ENCODE results near the gene PKIG. TPM values are rescaled to one million over a fixed set of nuclear protein-coding genes. Genes with fewer than 3 reads are reported as not detected.

Gene PKIG
- total RNA-seq, 2 donors from 2014 or later = 125 to 186 TPM

DNA sequence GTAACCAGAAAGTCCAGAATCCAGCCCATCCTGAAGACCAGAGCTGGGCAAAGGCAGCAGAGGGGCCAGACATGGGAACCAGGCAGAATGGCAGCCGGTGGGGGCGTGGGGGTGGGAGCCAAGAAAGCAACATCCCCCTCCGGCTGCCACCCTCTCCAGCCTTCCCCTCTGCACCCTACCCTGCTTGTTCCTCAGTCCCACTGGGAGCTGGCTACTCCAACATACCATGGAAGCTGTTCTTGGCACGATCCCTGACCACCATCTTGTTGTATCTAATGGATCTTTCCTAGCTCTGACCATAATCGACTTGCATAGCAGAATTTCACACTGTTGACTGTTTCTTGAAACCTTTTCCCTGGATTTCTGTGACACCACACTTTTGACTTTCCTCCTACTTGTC lies 38.9 kb downstream of the PKIG start:
- Histone ChIP-seq H3K4me3 (no peak overlapping the region), H3K9me3 (no peaks in the 10 kb centered on the region), H3K4me1 (ENCODE audit: control insufficient read depth in 1 of 2, low read depth in 2 of 2) (peaks cover 0 to 7% of the 10 kb centered on the region in 2 donors), H3K36me3 (peaks cover 15% of the 10 kb centered on the region), H3K27ac (no peak overlapping the region), H3K27me3 (replicated peaks; ENCODE audit: insufficient read depth) (no peaks in the 10 kb centered on the region)
- DNase-seq (ENCODE audit: low spot score) (no peak), ATAC-seq (ENCODE audit: insufficient number of reproducible peaks, low FRiP score, low read depth) (no peak)
- TF ChIP-seq, protein P1, sequence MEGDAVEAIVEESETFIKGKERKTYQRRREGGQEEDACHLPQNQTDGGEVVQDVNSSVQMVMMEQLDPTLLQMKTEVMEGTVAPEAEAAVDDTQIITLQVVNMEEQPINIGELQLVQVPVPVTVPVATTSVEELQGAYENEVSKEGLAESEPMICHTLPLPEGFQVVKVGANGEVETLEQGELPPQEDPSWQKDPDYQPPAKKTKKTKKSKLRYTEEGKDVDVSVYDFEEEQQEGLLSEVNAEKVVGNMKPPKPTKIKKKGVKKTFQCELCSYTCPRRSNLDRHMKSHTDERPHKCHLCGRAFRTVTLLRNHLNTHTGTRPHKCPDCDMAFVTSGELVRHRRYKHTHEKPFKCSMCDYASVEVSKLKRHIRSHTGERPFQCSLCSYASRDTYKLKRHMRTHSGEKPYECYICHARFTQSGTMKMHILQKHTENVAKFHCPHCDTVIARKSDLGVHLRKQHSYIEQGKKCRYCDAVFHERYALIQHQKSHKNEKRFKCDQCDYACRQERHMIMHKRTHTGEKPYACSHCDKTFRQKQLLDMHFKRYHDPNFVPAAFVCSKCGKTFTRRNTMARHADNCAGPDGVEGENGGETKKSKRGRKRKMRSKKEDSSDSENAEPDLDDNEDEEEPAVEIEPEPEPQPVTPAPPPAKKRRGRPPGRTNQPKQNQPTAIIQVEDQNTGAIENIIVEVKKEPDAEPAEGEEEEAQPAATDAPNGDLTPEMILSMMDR (IDR thresholded peaks at IDR 0.05) = no peak

DNA sequence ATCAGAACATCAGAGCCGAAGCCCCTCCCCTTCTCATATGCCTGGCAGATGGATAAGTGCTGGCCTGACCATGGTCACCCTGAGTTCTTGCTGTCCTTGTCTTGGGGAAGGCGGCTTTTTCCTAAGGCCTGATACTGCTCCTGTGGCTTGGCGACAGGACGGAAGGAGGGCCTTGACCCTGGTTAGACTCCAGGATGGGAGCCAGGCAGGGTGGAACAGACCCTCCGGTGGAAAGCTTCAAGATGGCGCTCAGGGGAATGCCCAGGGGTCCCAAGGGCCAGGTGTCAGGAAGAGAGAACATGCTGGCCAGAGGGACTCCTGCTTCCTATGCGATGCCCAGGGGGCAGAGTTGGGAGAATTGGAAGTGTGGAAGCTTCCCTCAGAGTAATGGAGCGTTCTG lies 39.6 kb downstream of the PKIG start:
- ATAC-seq (ENCODE audit: insufficient number of reproducible peaks, low FRiP score, low read depth) (no peak), DNase-seq (ENCODE audit: low spot score) (no peak)
- Histone ChIP-seq H3K4me1 (ENCODE audit: control insufficient read depth in 1 of 2, low read depth in 2 of 2) (peaks cover 0 to 3% of the 10 kb centered on the region in 2 donors), H3K9me3 (no peaks in the 10 kb centered on the region), H3K4me3 (no peak overlapping the region), H3K36me3 (peaks cover 15% of the 10 kb centered on the region), H3K27ac (no peak overlapping the region), H3K27me3 (replicated peaks; ENCODE audit: insufficient read depth) (no peaks in the 10 kb centered on the region)
- TF ChIP-seq, protein P1 (IDR thresholded peaks at IDR 0.05) = no peak

DNA sequence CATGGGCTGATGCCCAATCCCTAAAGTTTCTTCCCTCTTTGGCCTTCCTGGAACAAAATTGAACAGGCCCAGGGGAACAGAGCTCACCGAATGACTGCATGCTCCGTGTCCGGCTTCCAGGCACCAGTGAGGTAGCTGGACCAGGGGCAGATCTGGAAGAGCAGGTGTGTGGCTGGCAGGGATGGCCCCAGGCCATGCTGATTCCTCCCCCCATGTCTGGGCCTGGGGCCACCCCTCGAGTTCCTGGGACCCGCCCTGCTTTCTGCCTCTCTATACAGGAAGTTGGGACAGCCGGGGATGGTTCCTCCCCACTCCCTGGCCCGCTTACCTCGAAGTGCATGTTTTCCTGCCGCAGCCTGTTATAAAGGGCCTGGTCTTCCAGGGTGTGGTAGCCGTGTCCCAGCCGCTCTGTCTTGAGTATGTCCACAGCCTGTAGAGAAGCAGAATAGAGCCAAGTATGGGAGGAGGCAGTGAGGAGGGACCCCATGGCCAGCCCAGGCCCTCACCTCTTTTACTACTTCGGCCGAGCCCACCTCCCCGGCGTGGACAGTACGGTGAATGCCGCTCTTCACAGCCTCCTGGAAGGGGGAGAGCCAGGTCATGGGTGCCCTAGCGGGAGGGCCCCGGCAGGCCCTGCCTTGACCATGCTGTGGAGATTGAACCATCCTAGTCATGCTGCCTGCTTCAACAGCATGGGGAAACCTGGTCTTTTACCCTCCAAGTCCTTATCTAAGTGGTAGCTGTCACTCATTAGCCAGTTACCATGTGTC lies 40.3 kb downstream of the PKIG start:
- Histone ChIP-seq H3K27me3 (replicated peaks; ENCODE audit: insufficient read depth) (no peaks in the 10 kb centered on the region), H3K4me1 (ENCODE audit: control insufficient read depth in 1 of 2, low read depth in 2 of 2) (no peaks in the 10 kb centered on the region), H3K27ac (no peak overlapping the region), H3K9me3 (no peaks in the 10 kb centered on the region), H3K36me3 (peaks cover 15% of the 10 kb centered on the region), H3K4me3 (no peak overlapping the region)
- no peak for DNase-seq (ENCODE audit: low spot score)
- no peak for ATAC-seq (ENCODE audit: insufficient number of reproducible peaks, low FRiP score, low read depth)
- TF ChIP-seq, protein P1 (IDR thresholded peaks at IDR 0.05) = no peak

DNA sequence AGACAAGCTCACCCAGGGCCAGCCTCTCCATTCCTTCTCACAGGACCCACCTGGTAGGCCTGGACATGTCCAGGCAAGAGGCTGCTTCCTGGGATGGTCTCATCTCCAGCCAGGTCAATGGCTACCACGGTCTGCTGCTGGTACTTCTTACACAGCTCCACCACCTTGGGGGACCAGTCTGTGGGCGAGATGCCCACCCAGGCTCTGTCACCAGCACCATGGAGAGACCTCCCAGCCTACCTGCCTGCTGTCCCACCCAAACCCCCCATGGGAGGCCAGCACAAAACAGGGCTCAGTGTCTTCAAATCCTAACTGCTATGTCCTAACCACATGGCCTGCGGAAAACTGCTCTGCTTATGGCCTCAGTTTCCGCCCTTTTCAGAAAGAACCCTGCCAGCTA lies 41.8 kb downstream of the PKIG start:
- TF ChIP-seq, protein P1 (IDR thresholded peaks at IDR 0.05) = no peak
- H3K27me3 ChIP-seq (replicated peaks; ENCODE audit: insufficient read depth) = no peaks in the 10 kb centered on the region
- ATAC-seq (ENCODE audit: insufficient number of reproducible peaks, low FRiP score, low read depth) = no peak
- H3K36me3 ChIP-seq = peaks cover 10% of the 10 kb centered on the region
- H3K4me1 ChIP-seq (ENCODE audit: control insufficient read depth in 1 of 2, low read depth in 2 of 2) = no peaks in the 10 kb centered on the region
- no peak for DNase-seq (ENCODE audit: low spot score)
- H3K9me3 ChIP-seq = no peaks in the 10 kb centered on the region
- no peak overlapping the region for H3K4me3 ChIP-seq
- no peak overlapping the region for H3K27ac ChIP-seq

DNA sequence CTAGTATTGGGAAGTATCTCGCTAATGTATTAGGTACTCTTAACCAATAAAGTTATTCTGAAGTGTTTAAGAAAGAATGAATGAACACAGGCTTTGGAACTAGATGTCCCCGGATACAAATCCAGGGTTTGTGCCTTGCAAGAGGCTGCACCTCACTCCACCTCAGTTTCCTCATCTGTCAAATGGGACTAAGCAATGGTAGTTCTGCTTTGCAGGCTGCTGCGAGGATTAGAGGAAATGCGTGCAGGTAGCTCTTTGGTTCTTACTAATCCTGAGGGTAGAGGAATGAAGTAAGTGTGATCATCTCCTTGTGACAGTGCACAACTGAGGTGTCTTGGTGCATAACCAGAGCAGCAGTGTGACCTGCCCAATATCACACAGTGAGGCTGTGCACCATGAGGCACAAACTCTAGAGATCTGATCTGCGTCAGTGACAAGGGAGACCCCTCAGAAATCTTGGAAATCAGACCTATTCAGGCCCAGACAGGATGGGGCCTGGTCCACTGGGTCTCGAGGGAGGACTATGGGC lies 42.4 kb downstream of the PKIG start:
- no peak overlapping the region for H3K27ac ChIP-seq
- TF ChIP-seq, protein P1 (IDR thresholded peaks at IDR 0.05) = no peak
- H3K36me3 ChIP-seq = peaks cover 5% of the 10 kb centered on the region
- DNase-seq (ENCODE audit: low spot score) (no peak), ATAC-seq (ENCODE audit: insufficient number of reproducible peaks, low FRiP score, low read depth) (no peak)
- no peak overlapping the region for H3K4me3 ChIP-seq
- H3K9me3 ChIP-seq = no peaks in the 10 kb centered on the region
- no peaks in the 10 kb centered on the region for H3K27me3 ChIP-seq (replicated peaks; ENCODE audit: insufficient read depth)
- no peaks in the 10 kb centered on the region for H3K4me1 ChIP-seq (ENCODE audit: control insufficient read depth in 1 of 2, low read depth in 2 of 2)

All from thoracic aorta (tissue), 2 donors.